Adrenal gland (tissue), 12 donors: Measurements from ENCODE around the gene CPNE8. TPM values are rescaled to one million over a fixed set of nuclear protein-coding genes. Genes with fewer than 3 reads are reported as not detected.

Source experiments
- DNase-seq, 7 donors: peaks; one replicate each; pipeline ENCODE4 v3.0.0-alpha.2; 2019 to 2020
- H3K27ac ChIP-seq, 5 donors: fragments of 200-600 bp; sonication (generic) in 4 of 5; 1 replicate in 3 of 5; 2 replicates in 2 of 5; pipeline versions ENCODE4 v1.5.1 to v1.8.0; 2016 to 2020; ENCODE audit warnings: mild to moderate bottlenecking in 1 of 5
- H3K27me3 ChIP-seq: fragments of 200-600 bp; 2 replicates; pipeline ENCODE4 v1.8.0; 2021
- H3K36me3 ChIP-seq, 2 donors: fragments of 200-600 bp; replicated peaks in 1 of 2; 1 replicate in 1 of 2; 2 replicates in 1 of 2; pipeline versions ENCODE4 v1.5.1 to v1.8.0; 2018 to 2022
- H3K4me1 ChIP-seq, 2 donors: fragments of 200-600 bp; replicated peaks in 1 of 2; 1 replicate in 1 of 2; 2 replicates in 1 of 2; pipeline versions ENCODE4 v1.5.1 to v1.8.0; 2018 to 2021
- H3K4me3 ChIP-seq, 4 donors: fragments of 200-600 bp; sonication (generic) in 3 of 4; one replicate each; pipeline ENCODE4 v1.5.1; 2016 to 2018
- H3K9me3 ChIP-seq, 3 donors: fragments of 200-600 bp; sonication (generic) in 1 of 3; replicated peaks in 1 of 3; 1 replicate in 2 of 3; 2 replicates in 1 of 3; pipeline versions ENCODE4 v1.5.1 to v1.8.0; 2016 to 2021
- POLR2A ChIP-seq, 2 donors: fragments of 450-650 bp; IDR thresholded peaks; one replicate each; pipeline ENCODE4 v1.6.1; 2017; ENCODE audit warnings: antibody characterized with exemption in 2 of 2, mild to moderate bottlenecking in 2 of 2, moderate library complexity in 1 of 2
- WGBS, 4 donors: extraction: QIAGEN DNeasy Blood & Tissue Kit in 2 of 4; methylation state at CpG; one replicate each; pipeline versions ENCODE4 v1.1.5 to v1.1.7; 2013 to 2017; 5-methylcytosine and 5-hydroxymethylcytosine counted together
- intact Hi-C, 2 donors: fragments of 100-400 bp; cut with DNase I; formaldehyde crosslinking; loops; one replicate each; pipeline versions ENCODE4 v1.14.1 to v1.15.0; 2022 to 2023
- polyA plus RNA-seq, 3 donors: library from polyadenylated mRNA; stranded (reverse); fragments of 200-250 nt in 2 of 3; fragments of 350-450 nt in 1 of 3; fragmentation: Illumina TruSeq in 1 of 3; extraction: RNeasy Lipid Tissue Mini Kit (QIAGEN cat#74804) in 1 of 3; gene quantifications; one replicate each; pipeline ENCODE4 v1.2.3, GENCODE V29; 2013 to 2014
- total RNA-seq, 9 donors: library from RNA; depleted of rRNA in 4 of 9; stranded (reverse); fragments of >200 nt in 4 of 9; fragments of 120-200 nt in 1 of 9; fragmentation: NEBNext Ultra II Directional in 1 of 9; extraction: Animal tissue kit (Norgen Biotek cat#: 25700) in 1 of 9; gene quantifications; one replicate each; pipeline versions ENCODE4 v1.1.0 to v1.2.4, GENCODE V29; 2013 to 2023
- TF ChIP-seq, protein P1 (sequence below), 6 experiments: fragments of 450-650 bp in 4 of 6; fragments of 200-600 bp in 2 of 6; sonication (generic) in 1 of 6; IDR thresholded peaks; 1 replicate in 5 of 6; 2 replicates in 1 of 6; pipeline versions ENCODE4 v1.5.1 to v1.8.0; 2016 to 2021; ENCODE audit warnings: antibody characterized with exemption in 6 of 6, mild to moderate bottlenecking in 2 of 6, moderate library complexity in 1 of 6
- donor health status: healthy with polysubstance abuse.
- donor health status: Bipolar disorder and iron deficiency.
- donor health status: DM: yes; HTN: yes; CAD: no.
- donor health status: DM: no; HTN: no; CAD: no.
- donor health status: DM: no; HTN: no; CAD: no.
- donor health status: DM: yes; HTN: yes; CAD: no.

The CPNE8 gene
- total and polyA plus RNA-seq, 12 donors: 5.8 to 36.3 (median 17.4) TPM

DNA sequence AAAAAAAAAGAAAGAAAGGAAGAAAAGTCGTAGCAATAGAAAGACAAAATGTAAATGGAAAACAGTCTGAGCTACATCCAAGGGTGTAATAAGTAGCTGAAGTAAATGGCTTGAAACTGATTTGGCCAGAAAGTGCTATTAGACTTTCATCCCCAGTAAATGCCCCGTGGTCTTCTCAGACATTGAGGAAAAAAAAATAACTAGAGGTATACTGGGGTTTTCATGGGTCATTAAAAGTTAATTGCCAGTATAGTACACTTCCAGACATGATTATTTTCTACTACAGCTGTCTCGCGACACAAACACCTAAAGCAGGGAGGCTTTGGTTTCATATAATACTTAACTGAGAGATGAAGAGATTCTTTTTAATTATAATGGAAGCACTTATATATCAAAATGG is 271.9 kb downstream of the CPNE8 start:
- TF ChIP-seq POLR2A (IDR thresholded peaks at IDR 0.05): no peak
- TF ChIP-seq, protein P1, sequence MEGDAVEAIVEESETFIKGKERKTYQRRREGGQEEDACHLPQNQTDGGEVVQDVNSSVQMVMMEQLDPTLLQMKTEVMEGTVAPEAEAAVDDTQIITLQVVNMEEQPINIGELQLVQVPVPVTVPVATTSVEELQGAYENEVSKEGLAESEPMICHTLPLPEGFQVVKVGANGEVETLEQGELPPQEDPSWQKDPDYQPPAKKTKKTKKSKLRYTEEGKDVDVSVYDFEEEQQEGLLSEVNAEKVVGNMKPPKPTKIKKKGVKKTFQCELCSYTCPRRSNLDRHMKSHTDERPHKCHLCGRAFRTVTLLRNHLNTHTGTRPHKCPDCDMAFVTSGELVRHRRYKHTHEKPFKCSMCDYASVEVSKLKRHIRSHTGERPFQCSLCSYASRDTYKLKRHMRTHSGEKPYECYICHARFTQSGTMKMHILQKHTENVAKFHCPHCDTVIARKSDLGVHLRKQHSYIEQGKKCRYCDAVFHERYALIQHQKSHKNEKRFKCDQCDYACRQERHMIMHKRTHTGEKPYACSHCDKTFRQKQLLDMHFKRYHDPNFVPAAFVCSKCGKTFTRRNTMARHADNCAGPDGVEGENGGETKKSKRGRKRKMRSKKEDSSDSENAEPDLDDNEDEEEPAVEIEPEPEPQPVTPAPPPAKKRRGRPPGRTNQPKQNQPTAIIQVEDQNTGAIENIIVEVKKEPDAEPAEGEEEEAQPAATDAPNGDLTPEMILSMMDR (IDR thresholded peaks at IDR 0.05): no peak
- Histone ChIP-seq H3K27me3 (no peaks in the 10 kb centered on the region), H3K9me3 (no peaks in the 10 kb centered on the region), H3K27ac (no peak overlapping the region), H3K4me1 (no peaks in the 10 kb centered on the region), H3K4me3 (no peak overlapping the region), H3K36me3 (no peaks in the 10 kb centered on the region)
- 76 to 81% (median 77%) methylated on average over 4 of the region's 4 CpGs for WGBS, 4 donors
- intact Hi-C loops: no loop called here
- no peak for DNase-seq

DNA sequence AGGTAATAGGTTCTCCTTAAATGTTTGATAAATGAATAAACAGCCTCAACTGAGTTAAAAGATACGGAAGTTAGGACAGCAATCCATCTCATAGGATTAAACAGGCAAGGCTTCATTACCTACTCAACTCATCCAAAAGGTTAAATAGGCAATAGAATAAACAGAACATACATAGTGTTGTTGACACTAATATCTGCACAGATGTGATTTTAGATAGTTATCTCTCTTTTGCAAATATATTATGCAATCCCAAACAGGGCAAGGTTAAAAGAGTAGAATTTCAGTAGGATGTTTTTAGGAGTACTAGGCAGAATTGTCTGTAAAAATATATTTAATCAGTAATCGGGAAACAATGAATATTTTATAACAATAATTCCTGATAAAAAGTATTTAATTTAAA is 276.3 kb downstream of the CPNE8 start:
- H3K4me1 ChIP-seq: no peaks in the 10 kb centered on the region

DNA sequence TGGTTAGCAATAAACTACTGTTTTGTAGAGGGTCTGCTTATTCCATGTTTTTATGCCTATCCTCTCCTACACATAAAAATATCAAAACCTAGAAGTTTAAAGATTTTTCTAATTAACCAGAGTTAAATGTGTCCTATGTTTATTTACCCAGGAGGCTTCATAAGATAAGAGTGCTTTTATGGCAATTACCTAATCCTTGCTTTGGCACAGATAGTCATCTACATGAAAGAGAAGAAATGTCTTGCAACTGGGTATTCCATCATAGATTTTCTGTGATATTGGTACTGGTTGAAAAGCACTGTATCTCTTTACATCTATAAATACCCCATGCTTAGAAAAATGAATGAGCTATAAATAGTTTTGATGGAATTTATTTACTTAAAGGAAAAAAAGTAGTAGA is 277.1 kb downstream of the CPNE8 start:
- Histone ChIP-seq H3K36me3 (no peaks in the 10 kb centered on the region), H3K27ac (no peak overlapping the region), H3K4me1 (peaks cover 0 to 3% of the 10 kb centered on the region in 2 donors), H3K27me3 (no peaks in the 10 kb centered on the region), H3K4me3 (no peak overlapping the region), H3K9me3 (no peaks in the 10 kb centered on the region)
- no peak for DNase-seq
- intact Hi-C loops: no loop called here
- TF ChIP-seq, protein P1 (IDR thresholded peaks at IDR 0.05): no peak
- TF ChIP-seq POLR2A (IDR thresholded peaks at IDR 0.05): no peak

More for the DNA sequence above, 276.3 kb downstream of the CPNE8 start:
- DNase-seq: no peak
- Histone ChIP-seq H3K4me3 (no peak overlapping the region), H3K27ac (no peak overlapping the region), H3K9me3 (no peaks in the 10 kb centered on the region), H3K36me3 (no peaks in the 10 kb centered on the region), H3K27me3 (no peaks in the 10 kb centered on the region)
- WGBS, 4 donors: 58 to 77% (median 70%) methylated on average over 2 of the region's 2 CpGs
- no peak for TF ChIP-seq POLR2A (IDR thresholded peaks at IDR 0.05)
- TF ChIP-seq, protein P1 (IDR thresholded peaks at IDR 0.05): no peak
- intact Hi-C loops: no loop called here

DNA sequence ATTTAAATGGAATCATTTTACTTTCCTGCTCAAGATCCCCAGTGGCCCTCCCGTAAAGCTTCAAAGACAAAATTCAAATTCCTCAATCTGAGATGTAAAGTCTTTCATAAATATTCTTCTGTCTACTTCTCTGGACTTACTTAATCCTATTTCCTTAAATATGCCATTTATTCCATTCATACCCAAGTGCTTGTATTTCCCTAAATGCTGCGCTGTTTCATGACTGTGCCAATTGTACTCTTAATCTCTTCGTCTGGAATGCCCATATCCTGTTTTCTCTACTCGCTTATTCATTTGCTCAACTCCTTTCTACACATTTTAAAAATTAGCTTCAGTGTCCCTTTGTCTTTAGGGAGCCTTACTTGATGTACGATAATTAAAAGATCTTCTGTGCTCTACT is 280.1 kb downstream of the CPNE8 start:
- intact Hi-C loops: no loop called here
- 87 to 92% (median 90%) methylated on average over 5 of the region's 5 CpGs for WGBS, 4 donors
- TF ChIP-seq POLR2A (IDR thresholded peaks at IDR 0.05): no peak
- TF ChIP-seq, protein P1 (IDR thresholded peaks at IDR 0.05): no peak
- Histone ChIP-seq H3K27ac (no peak overlapping the region), H3K36me3 (no peaks in the 10 kb centered on the region), H3K9me3 (no peaks in the 10 kb centered on the region), H3K27me3 (no peaks in the 10 kb centered on the region), H3K4me1 (peaks cover 0 to 6% of the 10 kb centered on the region in 2 donors), H3K4me3 (no peak overlapping the region)
- DNase-seq: no peak
